MM.1S (cell line): ENCODE measurements around the gene UST.

Experiments used
- DNase-seq: peaks from one replicate; pipeline ENCODE4 v3.0.0-alpha.2; 2015
- H2AFZ ChIP-seq: fragments of 300-600 bp; sonication (generic); 2 replicates; pipeline ENCODE4 v1.6.0; 2016; ENCODE audit warnings: antibody characterized with exemption, low read length
- H3F3A ChIP-seq: fragments of 300-600 bp; sonication (generic); 2 replicates; pipeline ENCODE4 v1.6.1; 2016; ENCODE audit warnings: mild to moderate bottlenecking, antibody characterized with exemption, low read length, moderate library complexity, mixed read lengths; ENCODE audit not compliant: insufficient read depth
- H3K27ac ChIP-seq: fragments of 300-600 bp; sonication (generic); 2 replicates; pipeline ENCODE4 v1.5.1; 2016; ENCODE audit warnings: mild to moderate bottlenecking, low read length
- H3K27me3 ChIP-seq: fragments of 300-600 bp; sonication (generic); replicated peaks from 2 replicates; pipeline ENCODE4 v1.6.0; 2016; ENCODE audit warnings: low read length; ENCODE audit not compliant: insufficient read depth
- H3K36me3 ChIP-seq: fragments of 300-600 bp; sonication (generic); replicated peaks from 2 replicates; pipeline ENCODE4 v1.6.1; 2016; ENCODE audit warnings: mild to moderate bottlenecking, low read length, mixed read lengths; ENCODE audit not compliant: insufficient read depth
- H3K4me1 ChIP-seq: fragments of 300-600 bp; sonication (generic); 2 replicates; pipeline ENCODE4 v1.6.1; 2016; ENCODE audit warnings: low read length, mixed read lengths
- H3K4me2 ChIP-seq: fragments of 300-600 bp; sonication (generic); 2 replicates; pipeline ENCODE4 v1.6.0; 2016; ENCODE audit warnings: low read depth, low read length
- H3K4me3 ChIP-seq: fragments of 300-600 bp; sonication (generic); 2 replicates; pipeline ENCODE4 v1.5.1; 2016; ENCODE audit warnings: low read length, mixed read lengths
- H3K79me2 ChIP-seq: fragments of 300-600 bp; sonication (generic); 2 replicates; pipeline ENCODE4 v1.6.1; 2016; ENCODE audit warnings: mixed run types, low read length, mixed read lengths
- H3K9ac ChIP-seq: fragments of 300-600 bp; sonication (generic); 2 replicates; pipeline ENCODE4 v1.6.1; 2016; ENCODE audit warnings: low read length, mixed read lengths
- H3K9me2 ChIP-seq: fragments of 300-600 bp; sonication (generic); replicated peaks from 2 replicates; pipeline ENCODE4 v1.6.1; 2016; ENCODE audit warnings: mild to moderate bottlenecking, low read length, mixed read lengths; ENCODE audit not compliant: insufficient read depth
- H3K9me3 ChIP-seq: fragments of 300-600 bp; sonication (generic); replicated peaks from 2 replicates; pipeline ENCODE4 v1.6.1; 2016; ENCODE audit warnings: mild to moderate bottlenecking, low read length, mixed read lengths; ENCODE audit not compliant: insufficient read depth
- H4K20me1 ChIP-seq: fragments of 300-600 bp; sonication (generic); 2 replicates; pipeline ENCODE4 v1.6.1; 2016; ENCODE audit warnings: mild to moderate bottlenecking, low read length, moderate library complexity, mixed read lengths; ENCODE audit not compliant: insufficient read depth
- CTCF ChIP-seq: fragments of 300-600 bp; sonication (generic); IDR thresholded peaks from 2 replicates; pipeline ENCODE4 v1.5.1; 2016; ENCODE audit warnings: antibody characterized with exemption, low read length, mixed read lengths
- EZH2 ChIP-seq: fragments of 300-600 bp; sonication (generic); optimal IDR thresholded peaks from 2 replicates; pipeline ENCODE3; 2017; ENCODE audit warnings: low read depth, mild to moderate bottlenecking, antibody characterized with exemption, low read length, mixed read lengths
- EZH2phosphoT487 ChIP-seq: fragments of 300-600 bp; sonication (generic); IDR thresholded peaks from 2 replicates; pipeline ENCODE4 v1.6.1; 2018; ENCODE audit warnings: antibody characterized with exemption, low read length

Gene UST

GRCh38 chr6:148906386-148906785 is 159.6 kb downstream of the UST start:
- no peaks in the 10 kb centered on the region for H3K79me2 ChIP-seq
- no peak overlapping the region for H3K27ac ChIP-seq
- no peaks in the 10 kb centered on the region for H3K36me3 ChIP-seq
- no peak overlapping the region for H3K9ac ChIP-seq
- H3F3A ChIP-seq: no peaks in the 10 kb centered on the region
- DNase-seq: no peak
- no peak overlapping the region for H3K4me3 ChIP-seq
- H3K9me3 ChIP-seq: no peaks in the 10 kb centered on the region
- no peaks in the 10 kb centered on the region for H3K9me2 ChIP-seq
- no peaks in the 10 kb centered on the region for H3K4me1 ChIP-seq
- no peak overlapping the region for H2AFZ ChIP-seq
- H3K27me3 ChIP-seq: no peaks in the 10 kb centered on the region
- TF ChIP-seq EZH2phosphoT487 (no peak), EZH2 (no peak), CTCF (no peak)
- H4K20me1 ChIP-seq: no peaks in the 10 kb centered on the region
- no peak overlapping the region for H3K4me2 ChIP-seq

GRCh38 chr6:148907573-148907972 is 160.7 kb downstream of the UST start:
- Histone ChIP-seq H3K27ac (no peak overlapping the region), H3K9me3 (no peaks in the 10 kb centered on the region), H2AFZ (no peak overlapping the region), H3K4me3 (no peak overlapping the region), H3K4me2 (no peak overlapping the region), H3K79me2 (no peaks in the 10 kb centered on the region), H3K36me3 (no peaks in the 10 kb centered on the region), H3K27me3 (no peaks in the 10 kb centered on the region), H4K20me1 (no peaks in the 10 kb centered on the region), H3K9ac (no peak overlapping the region), H3F3A (no peaks in the 10 kb centered on the region), H3K9me2 (no peaks in the 10 kb centered on the region), H3K4me1 (no peaks in the 10 kb centered on the region)
- TF ChIP-seq EZH2 (no peak), CTCF (no peak), EZH2phosphoT487 (no peak)
- no peak for DNase-seq

GRCh38 chr6:148912252-148912651 is 165.4 kb downstream of the UST start:
- Histone ChIP-seq H3K9me3 (no peaks in the 10 kb centered on the region), H3K9ac (no peak overlapping the region), H3K4me3 (no peak overlapping the region), H4K20me1 (no peaks in the 10 kb centered on the region), H3K4me2 (no peak overlapping the region), H3K79me2 (no peaks in the 10 kb centered on the region), H3K4me1 (no peaks in the 10 kb centered on the region), H3F3A (no peaks in the 10 kb centered on the region), H3K9me2 (no peaks in the 10 kb centered on the region), H3K27me3 (no peaks in the 10 kb centered on the region), H3K27ac (no peak overlapping the region), H3K36me3 (no peaks in the 10 kb centered on the region), H2AFZ (no peak overlapping the region)
- TF ChIP-seq CTCF: no peak
- no peak for TF ChIP-seq EZH2phosphoT487
- TF ChIP-seq EZH2: no peak
- no peak for DNase-seq
